Measurements from ENCODE around the gene TEDC1.
"Not testable (repeated sequence)": the region's sequence is repeated elsewhere in the genome, so short reads cannot be mapped to it uniquely, and the experiment has no call there.

DNA sequence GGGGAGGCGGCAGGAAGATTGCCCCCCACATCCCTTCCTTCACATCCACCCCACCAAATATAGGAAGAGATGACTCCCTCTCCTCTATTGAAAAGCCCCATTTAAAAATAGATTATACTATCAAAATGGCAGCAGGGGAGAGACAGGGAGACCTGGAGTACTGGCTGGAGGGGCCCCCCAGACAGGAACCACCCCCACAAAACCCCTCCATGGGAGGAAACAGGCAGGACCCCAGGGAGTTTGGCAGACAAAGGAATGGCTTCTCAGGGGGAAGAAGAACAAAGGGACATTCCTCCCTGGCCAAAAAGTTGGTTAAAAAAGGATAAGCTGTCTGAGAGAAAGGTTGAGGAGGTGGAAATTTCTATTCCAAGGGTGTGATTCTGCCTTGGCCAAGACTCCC, 54.6 kb downstream of the TEDC1 start:
- TF ChIP-seq POLR2A (IDR thresholded peaks at IDR 0.05) = not testable (repeated sequence)
- TF ChIP-seq, protein P1, sequence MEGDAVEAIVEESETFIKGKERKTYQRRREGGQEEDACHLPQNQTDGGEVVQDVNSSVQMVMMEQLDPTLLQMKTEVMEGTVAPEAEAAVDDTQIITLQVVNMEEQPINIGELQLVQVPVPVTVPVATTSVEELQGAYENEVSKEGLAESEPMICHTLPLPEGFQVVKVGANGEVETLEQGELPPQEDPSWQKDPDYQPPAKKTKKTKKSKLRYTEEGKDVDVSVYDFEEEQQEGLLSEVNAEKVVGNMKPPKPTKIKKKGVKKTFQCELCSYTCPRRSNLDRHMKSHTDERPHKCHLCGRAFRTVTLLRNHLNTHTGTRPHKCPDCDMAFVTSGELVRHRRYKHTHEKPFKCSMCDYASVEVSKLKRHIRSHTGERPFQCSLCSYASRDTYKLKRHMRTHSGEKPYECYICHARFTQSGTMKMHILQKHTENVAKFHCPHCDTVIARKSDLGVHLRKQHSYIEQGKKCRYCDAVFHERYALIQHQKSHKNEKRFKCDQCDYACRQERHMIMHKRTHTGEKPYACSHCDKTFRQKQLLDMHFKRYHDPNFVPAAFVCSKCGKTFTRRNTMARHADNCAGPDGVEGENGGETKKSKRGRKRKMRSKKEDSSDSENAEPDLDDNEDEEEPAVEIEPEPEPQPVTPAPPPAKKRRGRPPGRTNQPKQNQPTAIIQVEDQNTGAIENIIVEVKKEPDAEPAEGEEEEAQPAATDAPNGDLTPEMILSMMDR (IDR thresholded peaks at IDR 0.05 in 4 of 5, conservative IDR thresholded peaks at IDR 0.05 in 1 of 5) = not testable (repeated sequence)

Measured in gastrocnemius medialis (tissue), 4 donors.